GM19043 (cell line): ENCODE results near the gene ZNF300.
A peak's percentile ranks its signal among the peaks of the same experiment; 100 is the strongest.
"Not testable (repeated sequence)": the region's sequence is repeated elsewhere in the genome, so short reads cannot be mapped to it uniquely, and the experiment has no call there.

Experiments
- ATAC-seq: cut with Tn5 transposase; IDR thresholded peaks from one replicate; pipeline ENCODE4 v1.9.1; 2021; ENCODE audit warnings: low read depth; ENCODE audit not compliant: unreplicated experiment

ZNF300 gene

DNA sequence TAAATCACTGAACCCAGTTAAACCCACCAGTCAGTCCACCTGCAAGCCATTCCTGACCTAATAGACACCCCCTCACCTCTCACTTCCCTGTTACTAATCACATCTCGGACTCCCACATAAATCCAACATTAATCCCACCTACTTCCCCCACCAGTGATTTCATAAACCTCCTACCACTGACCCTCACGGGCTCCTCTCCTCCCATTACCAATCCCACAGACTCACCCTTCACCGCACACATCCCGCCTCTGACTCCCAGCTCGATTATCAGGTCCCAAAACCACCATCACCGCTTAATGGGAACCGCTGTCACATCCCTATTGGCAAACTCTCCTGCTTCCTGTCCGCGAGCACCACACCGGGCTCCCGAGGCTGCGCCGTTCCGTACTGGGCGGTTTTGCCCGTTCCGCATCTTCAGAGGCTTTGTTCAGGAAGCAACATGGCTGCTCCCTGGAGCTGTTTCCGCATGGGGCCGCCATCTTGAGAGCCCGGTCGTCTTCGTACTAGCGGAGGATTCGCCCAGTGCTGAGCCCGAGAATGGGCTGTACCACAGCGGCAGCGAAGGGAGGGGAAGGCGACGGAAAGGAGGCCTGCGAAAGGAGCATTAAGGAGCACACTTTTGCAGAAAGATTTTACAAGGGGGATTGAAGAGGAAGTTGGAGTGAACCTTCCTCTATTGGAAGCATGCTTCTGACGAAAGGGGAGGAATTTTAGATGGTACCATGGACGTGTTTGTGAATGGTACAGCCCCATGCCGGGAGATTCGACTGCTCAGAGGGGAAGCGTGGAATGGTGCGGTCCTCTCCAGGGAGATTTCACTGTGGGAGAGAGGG is at the start of gene ZNF300:
TSS of gene ZNF300 (minus strand) at position 502 of the 833 bp plus-strand sequence. CDS start 1,825 bp downstream, outside the sequence.
- ATAC-seq: peak; percentile 84

- no peak for ATAC-seq
Observed at GRCh38 chr5:150948539-150948938, 43.8 kb upstream of the ZNF300 start.

DNA sequence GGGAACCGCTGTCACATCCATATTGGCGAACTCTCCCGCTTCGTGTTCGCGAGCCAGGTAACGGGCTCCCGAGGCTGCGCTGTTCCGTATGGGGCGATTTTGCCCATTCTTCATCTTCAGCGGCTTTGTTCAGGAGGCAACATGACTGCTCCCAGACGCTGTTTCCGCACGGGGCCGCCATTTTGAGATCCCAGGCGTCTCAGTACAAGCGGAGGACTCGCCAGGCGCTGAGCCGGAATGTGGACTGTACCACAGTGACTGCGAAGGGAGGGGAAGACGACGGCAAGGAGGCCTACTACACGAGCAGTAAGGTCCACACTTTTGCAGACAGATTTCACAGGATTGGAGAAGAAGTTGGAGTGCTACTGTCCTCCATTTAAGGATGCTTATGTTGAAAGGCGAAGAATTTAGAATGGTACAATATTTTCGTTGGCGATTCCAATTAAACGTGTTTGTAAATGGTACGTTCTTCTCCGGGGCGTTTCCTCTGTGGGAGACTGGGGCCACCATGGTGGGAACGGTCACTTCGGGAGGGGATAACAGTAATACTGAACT is 41.6 kb upstream of the ZNF300 start:
- no peak for ATAC-seq

GRCh38 chr5:150945947-150946346 is 41.2 kb upstream of the ZNF300 start:
- ATAC-seq: no peak

DNA sequence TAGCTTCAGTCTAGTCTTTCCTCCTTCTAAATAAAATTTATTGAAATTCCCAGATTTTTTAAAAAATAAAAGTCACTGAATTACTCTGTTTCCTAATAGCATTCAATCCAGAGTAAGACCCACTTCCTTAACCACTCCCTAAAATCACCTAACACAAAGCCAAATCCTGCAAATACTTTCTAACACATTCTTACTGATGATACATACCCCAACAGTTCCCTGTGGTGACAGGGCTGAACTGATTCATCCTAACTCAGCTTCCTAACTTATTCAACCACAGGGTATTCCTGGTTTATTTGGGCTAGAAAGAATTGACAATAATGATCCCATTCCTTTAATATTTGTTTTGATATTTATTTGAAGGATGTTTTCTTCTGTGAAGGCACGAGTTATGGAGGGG is 40.7 kb upstream of the ZNF300 start:
- no peak for ATAC-seq

DNA sequence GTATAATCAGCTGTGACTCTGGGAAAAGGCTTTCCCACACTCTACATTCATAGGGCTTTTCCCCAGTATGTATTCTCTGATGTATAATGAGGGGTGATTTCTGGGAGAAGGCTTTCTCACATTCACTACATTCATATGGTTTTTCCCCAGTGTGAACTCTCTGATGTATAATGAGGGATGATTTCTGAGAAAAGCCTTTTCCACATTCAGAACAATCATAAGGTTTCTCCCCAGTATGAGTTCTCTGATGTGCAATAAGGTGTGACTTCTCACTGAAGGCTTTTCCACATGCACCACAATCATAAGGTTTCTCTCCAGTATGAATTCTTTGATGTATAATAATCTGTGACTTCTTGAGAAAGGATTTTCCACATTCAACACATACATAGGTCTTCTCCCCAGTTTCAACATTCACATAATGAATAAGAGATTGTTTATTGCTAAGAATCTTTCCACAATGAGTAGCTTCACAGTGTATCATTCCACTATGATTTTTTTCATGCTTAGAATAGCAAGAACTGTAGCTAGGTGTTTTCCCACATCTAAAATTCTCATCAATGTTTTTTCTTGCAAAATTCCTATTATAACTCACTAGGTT is 26.7 kb upstream of the ZNF300 start:
- no peak for ATAC-seq

DNA sequence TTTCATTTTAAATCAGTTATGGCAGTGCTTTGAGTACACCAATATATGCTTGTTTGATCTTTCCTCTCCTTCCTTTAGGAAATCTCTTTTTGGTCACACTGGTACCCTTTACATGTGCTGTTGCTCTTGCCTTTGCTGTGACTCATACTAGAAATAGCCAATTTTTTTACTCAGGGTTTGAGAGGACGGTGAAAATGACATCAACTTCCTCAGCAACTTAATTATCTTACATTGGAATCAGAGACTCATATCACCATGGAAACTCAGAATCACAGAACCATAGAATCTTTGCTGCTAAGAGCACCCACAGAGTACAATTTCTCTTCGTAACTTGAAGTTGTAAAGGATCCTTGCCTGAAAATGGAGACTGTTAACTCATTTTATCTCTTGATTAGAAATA is 13.8 kb upstream of the ZNF300 start:
- ATAC-seq: no peak

GRCh38 chr5:150912312-150912814 is 7.6 kb upstream of the ZNF300 start:
- no peak for ATAC-seq

DNA sequence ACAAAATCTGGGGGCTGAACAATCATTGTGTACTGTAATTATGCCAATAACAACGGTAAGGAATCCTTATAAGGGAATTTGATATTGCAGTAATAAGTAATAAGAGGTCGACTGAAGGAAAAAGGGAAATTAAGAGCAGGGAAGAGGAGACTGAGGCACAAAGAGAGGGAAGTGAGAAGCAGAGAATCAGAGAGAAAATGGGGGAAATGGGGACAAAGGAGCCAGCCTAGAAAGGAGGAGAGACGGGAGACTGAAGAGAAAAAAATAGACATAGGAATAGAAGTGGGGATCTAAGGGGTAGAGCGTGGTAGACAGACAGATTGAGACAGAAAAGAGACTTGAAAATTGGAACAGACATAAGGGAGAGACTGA is 518 bp upstream of the ZNF300 start:
- no peak for ATAC-seq

- no peak for ATAC-seq
Observed at GRCh38 chr5:150901446-150901845, 3.3 kb downstream of the ZNF300 start.

DNA sequence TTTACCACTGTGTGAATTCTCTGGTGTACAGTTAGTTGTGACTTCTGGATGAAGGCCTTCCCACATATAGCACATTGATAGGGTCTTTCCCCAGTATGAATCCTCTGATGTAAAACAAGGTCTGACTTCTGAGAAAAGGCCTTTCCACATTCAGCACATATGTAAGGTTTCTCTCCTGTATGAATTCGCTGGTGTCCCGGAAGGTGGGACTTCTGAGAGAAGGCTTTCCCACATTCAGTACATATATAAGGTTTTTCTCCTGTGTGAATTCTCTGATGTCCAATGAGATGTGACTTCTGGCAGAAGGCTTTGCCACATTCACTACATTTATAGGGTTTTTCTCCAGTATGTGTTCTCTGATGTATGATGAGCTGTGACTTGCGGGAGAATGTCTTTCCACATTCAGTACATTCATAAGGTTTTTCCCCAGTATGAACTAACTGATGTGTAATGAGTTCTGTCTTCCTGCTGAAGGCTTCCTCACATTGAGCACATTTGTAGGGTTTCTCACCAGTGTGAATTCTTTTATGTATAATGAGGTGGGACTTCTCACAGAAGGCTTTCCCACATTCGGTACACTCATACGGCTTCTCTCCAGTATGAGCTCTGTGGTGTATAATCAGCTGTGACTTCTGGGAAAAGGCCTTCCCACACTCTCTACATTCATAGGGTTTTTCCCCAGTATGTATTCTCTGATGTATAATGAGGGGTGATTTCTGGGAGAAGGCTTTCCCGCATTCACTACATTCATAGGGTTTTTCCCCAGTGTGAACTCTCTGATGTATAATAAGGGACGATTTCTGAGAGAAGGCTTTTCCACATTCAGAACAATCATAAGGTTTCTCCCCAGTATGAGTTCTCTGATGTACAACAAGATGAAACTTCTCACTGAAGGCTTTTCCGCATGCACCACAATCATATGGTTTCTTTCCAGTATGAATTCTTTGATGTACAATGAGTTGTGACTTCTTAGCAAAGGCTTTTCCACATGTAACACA is 9.1 kb downstream of the ZNF300 start:
- no peak for ATAC-seq

GRCh38 chr5:150879358-150879757 is 25.4 kb downstream of the ZNF300 start:
- no peak for ATAC-seq

DNA sequence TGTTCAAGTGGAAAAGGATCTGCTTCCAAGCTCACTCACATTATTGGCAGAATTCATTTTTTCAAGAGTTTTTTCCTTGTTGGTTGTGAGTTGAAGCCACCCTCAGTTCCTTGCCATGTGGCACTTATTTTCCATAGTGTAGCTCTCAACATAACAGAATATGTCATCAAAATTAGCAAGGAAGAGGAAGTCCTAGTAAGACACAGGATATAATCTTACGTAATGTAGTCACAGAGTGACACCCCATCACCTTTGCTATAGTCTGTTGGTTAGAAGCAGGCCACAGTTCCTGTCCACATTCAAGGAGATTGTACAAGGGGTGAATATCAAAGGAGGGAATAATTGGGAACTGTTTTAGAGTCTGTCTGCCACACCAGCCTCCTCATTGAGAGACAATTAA is 42.7 kb downstream of the ZNF300 start:
- ATAC-seq: no peak

- no peak for ATAC-seq
Observed at GRCh38 chr5:150860246-150860821, 44.4 kb downstream of the ZNF300 start.

- ATAC-seq: not testable (repeated sequence)
Observed at GRCh38 chr5:150856700-150857099, 48.1 kb downstream of the ZNF300 start.

DNA sequence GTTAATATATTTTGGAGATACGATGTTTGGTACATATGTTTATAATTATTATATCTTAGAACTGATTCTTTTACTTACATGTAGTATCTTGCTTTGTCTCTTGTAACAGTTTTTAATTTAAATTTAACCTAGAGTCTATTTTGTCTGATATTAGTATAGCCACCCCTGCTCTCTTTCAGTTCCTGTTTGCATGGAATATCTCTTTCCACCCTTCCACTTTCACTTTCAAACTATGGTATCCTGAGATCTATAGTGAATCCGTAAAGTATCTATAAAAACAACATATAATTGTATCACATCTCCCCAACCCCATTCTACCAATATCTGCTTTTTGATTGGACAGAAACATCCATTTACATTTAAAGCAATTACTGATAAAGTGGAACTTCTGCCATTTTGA is 51.2 kb downstream of the ZNF300 start:
- no peak for ATAC-seq

DNA sequence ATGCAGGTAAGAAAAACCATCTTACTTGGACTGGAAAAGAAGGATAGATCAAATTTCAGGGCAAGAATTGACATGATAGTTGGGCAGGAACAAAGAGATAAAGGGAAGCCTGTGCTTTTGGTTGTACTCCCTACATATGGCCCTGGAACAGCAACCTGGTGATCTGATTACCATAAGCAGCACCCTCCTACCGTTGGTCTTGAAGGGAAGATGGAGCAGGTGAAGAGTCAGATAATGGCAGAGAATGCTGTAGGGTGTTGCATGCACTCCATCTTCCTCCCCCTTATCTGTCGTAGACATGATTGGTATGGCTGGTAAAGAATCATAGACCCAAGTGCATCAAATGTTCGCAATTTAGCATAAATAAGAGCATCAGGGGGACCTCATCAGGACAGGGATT is 53.7 kb downstream of the ZNF300 start:
- ATAC-seq: no peak

- no peak for ATAC-seq
Observed at GRCh38 chr5:150848271-150848670, 56.5 kb downstream of the ZNF300 start.

- no peak for ATAC-seq
Observed at GRCh38 chr5:150847334-150847695, 57.5 kb downstream of the ZNF300 start.

GRCh38 chr5:150846654-150847333 is 58.0 kb downstream of the ZNF300 start:
- peak; percentile 87 for ATAC-seq
